Stimulated activated CD8-positive, alpha-beta memory T cell treated with anti-CD3 and anti-CD28 coated beads, Interleukin-15, amount 100 ng/mL, for 24 hours (primary cell): ENCODE results near the gene VHLL.

Experiments
- DNase-seq: peaks from one replicate; pipeline ENCODE4 v3.0.0-alpha.2; 2020; ENCODE audit warnings: low read depth

The VHLL gene

DNA sequence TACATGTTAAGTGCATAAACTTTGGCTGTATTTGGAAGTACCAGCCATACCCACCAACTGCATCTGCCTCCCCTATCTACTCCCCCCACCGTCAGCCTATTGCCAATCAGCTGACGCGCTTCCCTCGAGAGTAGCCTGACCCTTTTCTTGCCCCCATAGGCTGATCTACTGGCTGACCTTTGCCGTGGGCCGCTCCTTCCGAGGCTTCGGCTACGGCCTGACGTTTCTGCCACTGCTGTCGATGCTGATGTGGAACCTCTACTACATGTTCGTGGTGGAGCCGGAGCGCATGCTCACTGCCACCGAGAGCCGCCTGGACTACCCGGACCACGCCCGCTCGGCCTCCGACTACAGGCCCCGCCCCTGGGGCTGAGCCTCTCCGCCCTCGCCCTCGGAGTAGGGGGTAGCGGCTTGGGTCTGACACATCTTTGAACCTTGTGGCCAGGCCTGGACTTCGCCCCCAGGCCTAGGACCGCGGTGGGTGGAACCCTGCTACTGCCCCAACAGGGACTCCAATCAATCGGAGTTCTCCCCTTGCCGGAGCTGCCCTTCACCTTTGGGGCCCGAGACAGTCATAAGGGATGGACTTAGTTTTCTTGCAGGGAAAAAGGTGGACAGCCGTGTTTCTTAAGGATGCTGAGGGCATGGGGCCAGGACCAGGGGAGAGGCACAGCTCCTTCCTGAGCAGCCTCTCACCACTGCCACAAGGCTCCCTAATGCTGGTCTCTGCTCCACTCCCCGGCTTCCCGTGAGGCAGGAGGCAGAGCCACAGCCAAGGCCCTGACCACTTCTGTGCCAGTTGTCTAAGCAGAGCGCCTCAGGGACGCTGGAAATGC, 7.7 kb downstream of the VHLL start:
- no peak for DNase-seq

- DNase-seq: no peak
Measured at GRCh38 chr1:156289857-156290256, 9.2 kb downstream of the VHLL start.

- no peak for DNase-seq
Measured at GRCh38 chr1:156286061-156286460, 13.0 kb downstream of the VHLL start.

DNA sequence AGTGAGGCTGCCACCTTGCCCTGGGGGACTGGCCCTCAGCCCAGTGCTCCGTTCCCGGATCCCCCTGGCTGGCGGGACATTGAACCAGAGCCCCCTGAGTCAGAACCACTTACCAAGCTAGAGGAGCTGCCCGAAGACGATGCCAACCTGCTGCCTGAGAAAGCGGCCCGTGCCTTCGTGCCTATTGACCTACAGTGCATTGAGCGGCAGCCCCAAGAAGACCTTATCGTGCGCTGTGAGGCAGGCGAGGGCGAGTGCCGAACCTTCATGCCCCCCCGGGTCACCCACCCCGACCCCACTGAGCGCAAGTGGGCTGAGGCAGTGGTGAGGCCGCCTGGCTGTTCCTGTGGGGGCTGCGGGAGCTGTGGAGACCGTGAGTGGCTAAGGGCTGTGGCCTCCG, 13.7 kb downstream of the VHLL start:
- no peak for DNase-seq

GRCh38 chr1:156284757-156285156, 14.3 kb downstream of the VHLL start:
- DNase-seq: no peak

- no peak for DNase-seq
Measured at GRCh38 chr1:156284112-156284511, 15.0 kb downstream of the VHLL start, which contains the start of gene TMEM79. TMEM79 (plus strand) TSS chr1:156284325; CDS start chr1:156285227, 902 bp downstream.

- DNase-seq: no peak
Measured at GRCh38 chr1:156283521-156283920, 15.6 kb downstream of the VHLL start.

- peak; percentile 78 for DNase-seq
Measured at GRCh38 chr1:156282479-156283222, 16.5 kb downstream of the VHLL start, which contains the start of gene SMG5. SMG5 (minus strand) TSS chr1:156282825; CDS start chr1:156282680, 145 bp downstream.

DNA sequence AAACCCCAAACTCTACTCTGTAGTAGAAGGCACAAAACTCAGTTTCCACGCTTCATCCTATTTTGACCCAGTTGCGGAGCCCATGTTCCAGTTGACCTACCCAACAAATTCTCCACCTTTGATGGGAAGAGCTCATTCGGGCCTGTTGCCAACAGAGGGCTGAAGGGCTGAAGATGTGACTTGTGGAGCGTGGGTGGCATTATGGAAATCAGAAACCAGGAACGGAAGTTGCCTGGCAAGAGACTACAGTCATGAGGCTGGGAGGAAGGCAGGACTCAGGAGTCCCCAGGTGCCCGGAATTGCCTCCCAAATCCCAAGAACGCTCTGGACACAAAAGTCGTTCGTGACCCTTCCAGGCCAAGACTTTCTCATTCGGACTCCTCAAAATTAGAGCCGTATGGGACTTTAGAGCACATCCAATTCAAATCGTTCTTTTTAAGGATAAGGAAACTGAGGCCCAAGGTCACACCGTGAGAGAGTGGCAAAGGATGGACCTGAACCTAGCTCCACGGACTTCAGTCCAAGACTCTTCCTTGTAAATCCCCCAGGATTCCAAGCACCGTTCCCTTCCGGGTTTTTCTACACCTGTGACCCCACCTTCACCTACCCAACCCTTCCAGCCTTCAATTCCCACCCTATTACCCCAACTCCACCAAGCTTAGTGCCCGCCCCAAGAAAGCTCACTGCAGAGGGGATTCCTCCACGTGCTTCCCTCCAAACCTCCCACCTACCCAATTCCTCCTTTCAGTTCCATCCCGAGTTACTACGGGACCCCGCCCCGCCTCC, 17.2 kb downstream of the VHLL start:
- DNase-seq: no peak

GRCh38 chr1:156281281-156281680, 17.8 kb downstream of the VHLL start:
- DNase-seq: peak; percentile 21

- no peak for DNase-seq
Measured at GRCh38 chr1:156279837-156280236, 19.3 kb downstream of the VHLL start.

DNA sequence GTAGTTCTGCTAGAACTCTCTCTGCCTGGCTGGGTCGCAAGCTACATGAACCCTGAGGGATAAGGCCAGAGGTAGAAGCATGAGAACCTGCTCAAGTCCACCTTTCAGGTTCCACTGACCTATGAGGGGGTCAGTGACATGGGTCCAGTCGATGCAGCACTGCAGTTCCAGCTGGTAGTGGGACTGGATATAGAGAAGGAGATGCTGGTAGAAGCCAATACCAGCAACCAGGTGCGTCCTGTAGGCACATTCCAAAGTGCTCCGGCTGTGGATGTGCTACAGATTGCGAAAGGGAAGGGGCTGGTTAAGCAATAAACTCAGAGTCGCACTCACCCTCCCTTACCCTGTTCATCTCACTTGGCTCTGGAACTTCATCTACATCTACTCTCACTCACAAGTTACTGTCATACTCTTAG, 22.1 kb downstream of the VHLL start:
- no peak for DNase-seq

DNA sequence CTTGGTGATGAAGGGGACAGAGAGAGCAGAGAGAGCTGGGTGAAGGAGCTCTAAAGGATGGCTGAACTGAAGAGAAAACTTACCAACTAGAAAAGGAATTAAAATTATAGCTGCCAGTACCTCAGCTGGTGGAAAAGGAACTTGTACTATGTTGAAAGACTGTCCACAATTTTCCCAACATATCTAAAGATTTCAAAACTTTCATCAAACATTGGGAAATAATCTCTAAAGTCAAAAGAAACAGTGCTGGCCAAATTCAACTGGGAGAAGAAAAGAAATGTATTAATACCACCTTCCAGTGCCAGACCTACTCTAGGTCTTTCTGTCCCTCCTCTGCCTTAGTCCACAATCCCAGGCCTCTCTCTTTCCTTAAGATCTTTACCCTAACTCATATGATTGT, 22.6 kb downstream of the VHLL start:
- DNase-seq: no peak

GRCh38 chr1:156270314-156270713, 28.8 kb downstream of the VHLL start:
- no peak for DNase-seq

GRCh38 chr1:156268336-156268735, 30.8 kb downstream of the VHLL start:
- DNase-seq: no peak

- no peak for DNase-seq
Measured at GRCh38 chr1:156266051-156266450, 33.1 kb downstream of the VHLL start.

GRCh38 chr1:156263288-156263655, 35.8 kb downstream of the VHLL start:
- DNase-seq: no peak

- no peak for DNase-seq
Measured at GRCh38 chr1:156262461-156263287, 36.4 kb downstream of the VHLL start.

DNA sequence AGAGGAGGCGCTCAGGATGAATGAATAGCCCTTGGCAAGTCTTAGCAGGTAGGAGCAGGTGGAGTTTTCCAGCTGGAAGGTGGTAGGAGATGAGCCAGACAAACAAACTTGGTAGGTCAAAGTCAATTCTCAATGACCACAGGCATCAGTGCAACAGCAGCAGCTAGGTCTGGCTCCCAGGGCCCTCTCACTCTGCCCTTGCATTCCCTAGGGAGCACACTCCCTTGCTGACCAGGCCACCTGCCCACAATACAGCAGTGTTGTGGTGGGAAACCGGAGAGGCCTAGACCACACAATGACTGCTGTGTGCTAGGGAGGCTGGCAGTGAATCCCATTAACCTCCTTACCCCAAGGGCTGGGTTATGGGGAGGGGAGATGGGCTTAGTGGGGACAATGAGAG, 38.2 kb downstream of the VHLL start:
- no peak for DNase-seq

- no peak for DNase-seq
Measured at GRCh38 chr1:156259805-156260204, 39.3 kb downstream of the VHLL start.

DNA sequence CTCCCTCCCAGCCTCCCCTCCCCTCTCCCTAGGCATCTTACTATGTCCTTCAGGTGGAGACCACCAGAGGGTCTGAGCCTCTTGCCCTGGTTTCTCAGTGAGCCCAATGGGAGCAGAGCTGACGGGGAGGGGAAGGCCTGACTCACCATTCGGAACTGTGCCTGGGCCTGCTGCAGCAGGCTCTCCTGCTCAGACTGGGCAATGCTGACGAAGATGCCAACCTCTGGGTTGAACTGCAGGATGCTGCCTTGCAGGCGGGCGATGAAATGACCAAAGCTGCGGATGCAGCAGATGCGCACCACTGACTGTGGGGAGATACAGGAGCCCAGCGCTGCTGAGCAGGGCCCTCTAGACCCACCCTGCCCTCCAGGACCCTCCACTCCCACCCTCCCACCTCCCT, 40.2 kb downstream of the VHLL start:
- no peak for DNase-seq

DNA sequence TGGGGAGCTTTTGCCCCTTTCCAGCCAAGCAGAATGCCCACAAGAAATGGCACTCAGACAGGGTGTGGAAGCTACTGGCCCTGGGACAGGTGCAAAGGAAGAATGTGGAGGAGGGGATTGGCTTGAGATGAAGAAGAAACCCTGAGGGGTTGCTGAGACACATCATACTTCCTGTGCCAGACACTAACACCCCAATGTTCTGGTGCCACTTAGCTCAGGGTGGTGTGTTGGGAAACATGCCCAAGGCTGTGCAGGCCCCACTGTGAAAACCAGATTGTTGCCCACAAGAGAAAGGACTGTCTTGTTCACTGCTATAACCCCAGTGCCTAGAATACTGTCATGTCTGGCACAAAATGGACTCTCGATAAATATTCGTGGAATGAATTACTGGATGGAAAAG, 41.4 kb downstream of the VHLL start:
- DNase-seq: no peak
